K562 treated with DMSO at 1 percent for 24 hours (cell line): ENCODE results near the gene MRM1. TPM values are rescaled to one million over a fixed set of nuclear protein-coding genes. Genes with fewer than 3 reads are reported as not detected.

ENCODE experiments used
- total RNA-seq: library from RNA; unstranded; fragments of 300-600 nt; gene quantifications from 2 replicates; pipeline ENCODE4 v1.2.3, GENCODE V29; 2022; ENCODE audit warnings: low read depth; ENCODE audit not compliant: insufficient read depth

Gene MRM1, protein sequence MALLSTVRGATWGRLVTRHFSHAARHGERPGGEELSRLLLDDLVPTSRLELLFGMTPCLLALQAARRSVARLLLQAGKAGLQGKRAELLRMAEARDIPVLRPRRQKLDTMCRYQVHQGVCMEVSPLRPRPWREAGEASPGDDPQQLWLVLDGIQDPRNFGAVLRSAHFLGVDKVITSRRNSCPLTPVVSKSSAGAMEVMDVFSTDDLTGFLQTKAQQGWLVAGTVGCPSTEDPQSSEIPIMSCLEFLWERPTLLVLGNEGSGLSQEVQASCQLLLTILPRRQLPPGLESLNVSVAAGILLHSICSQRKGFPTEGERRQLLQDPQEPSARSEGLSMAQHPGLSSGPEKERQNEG
- total RNA-seq: 7.3 and 9.3 TPM in 2 replicates

DNA sequence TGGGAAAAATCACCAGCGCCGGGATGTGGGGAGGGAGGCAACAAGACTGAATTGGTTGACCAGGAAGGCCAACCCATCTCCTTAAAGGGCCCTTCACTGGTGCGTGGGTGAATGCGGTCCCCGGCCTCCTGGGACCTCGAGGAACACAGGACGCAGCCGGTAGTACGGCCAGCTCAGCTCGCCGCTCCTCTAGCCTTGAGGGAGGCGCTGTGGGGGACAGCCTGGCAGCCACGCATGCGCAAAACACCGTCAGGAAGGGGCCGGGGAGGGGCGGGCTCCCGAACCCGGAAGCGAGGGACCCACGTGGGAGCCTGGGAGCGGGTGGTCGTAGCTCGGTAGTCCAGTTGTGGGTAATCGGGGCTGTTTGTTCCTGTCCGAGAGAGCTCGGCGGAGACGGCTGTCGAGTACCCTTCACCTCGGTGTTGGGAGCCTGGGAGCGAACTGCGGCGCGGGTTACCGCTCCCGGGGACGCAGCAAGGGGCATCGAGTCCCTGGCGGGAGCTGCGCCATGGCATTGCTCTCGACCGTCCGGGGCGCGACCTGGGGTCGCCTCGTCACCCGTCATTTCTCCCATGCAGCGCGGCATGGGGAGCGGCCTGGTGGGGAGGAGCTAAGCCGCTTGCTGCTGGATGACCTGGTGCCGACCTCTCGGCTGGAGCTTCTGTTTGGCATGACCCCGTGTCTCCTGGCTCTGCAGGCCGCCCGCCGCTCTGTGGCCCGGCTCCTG is at the start of gene MRM1:
TSS of gene MRM1 (plus strand) at position 281 of the 727 bp plus-strand sequence. CDS start at position 509, 228 bp downstream.

DNA sequence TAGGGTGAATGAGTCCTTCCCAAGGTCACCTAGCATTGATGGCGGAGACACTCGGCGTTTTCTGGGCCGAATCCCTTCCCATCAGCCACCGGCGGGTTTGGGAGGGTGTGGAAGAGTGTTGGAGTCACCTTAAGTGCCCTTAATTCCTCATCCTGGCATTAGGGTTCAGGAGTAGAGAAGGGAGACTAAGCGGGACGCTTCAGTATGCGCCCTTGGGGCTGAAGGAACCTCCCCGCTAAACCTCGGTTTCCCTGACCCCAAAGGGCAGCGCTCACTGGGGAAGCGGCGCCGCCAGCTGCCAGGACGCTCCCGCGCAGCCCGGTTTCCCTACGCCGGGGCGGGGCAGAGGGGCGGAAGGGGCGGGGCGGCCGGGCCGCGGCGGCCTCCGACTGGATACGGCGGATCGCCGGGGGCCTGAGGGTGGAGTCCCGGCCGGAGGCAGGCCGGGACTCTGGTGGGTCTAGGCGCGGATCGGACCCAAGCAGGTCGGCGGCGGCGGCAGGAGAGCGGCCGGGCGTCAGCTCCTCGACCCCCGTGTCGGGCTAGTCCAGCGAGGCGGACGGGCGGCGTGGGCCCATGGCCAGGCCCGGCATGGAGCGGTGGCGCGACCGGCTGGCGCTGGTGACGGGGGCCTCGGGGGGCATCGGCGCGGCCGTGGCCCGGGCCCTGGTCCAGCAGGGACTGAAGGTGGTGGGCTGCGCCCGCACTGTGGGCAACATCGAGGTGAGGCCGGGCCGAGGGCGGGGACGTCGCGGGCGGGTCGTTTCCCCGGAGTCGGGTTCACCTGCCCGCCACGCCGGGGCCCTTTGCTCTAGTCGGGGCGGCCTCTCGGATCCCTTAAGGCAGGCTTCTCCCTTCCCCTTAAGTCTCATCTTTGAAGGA is 9.7 kb upstream of the MRM1 start, which contains the start of gene DHRS11:
TSS of gene DHRS11 (plus strand) at position 446 of the 882 bp plus-strand sequence. CDS start at position 577, 131 bp downstream.

Other genes with a start within 250 kb of the MRM1 start
- not detected in 2 replicates for gene TBC1D3H, start 213.1 kb upstream of the MRM1 start, total RNA-seq
- 57.9 and 68.6 TPM in 2 replicates for gene ZNHIT3, start 114.9 kb upstream of the MRM1 start, total RNA-seq
- 47.7 and 53.6 TPM in 2 replicates for gene MYO19, start 66.7 kb upstream of the MRM1 start, total RNA-seq
- gene PIGW, start 66.6 kb upstream of the MRM1 start, total RNA-seq: 6.9 and 9.7 TPM in 2 replicates
- 48.5 and 58.3 TPM in 2 replicates for gene GGNBP2, start 56.7 kb upstream of the MRM1 start, total RNA-seq
- 31.0 and 31.3 TPM in 2 replicates for gene DHRS11, start 9.7 kb upstream of the MRM1 start, total RNA-seq